Activated CD4-positive, alpha-beta T cell treated with anti-CD3 and anti-CD28 coated beads, Interleukin-2, amount 10 ng/mL, durations not matched to agents 7 days and 5 days (primary cell): ENCODE results near the gene ONECUT1. TPM values are rescaled to one million over a fixed set of nuclear protein-coding genes. Genes with fewer than 3 reads are reported as not detected.
A peak's percentile ranks its signal among the peaks of the same experiment; 100 is the strongest.

Experiments used
- CTCF ChIA-PET: fragments of 350-600 bp; sonication (Branson Sonifier 250); formaldehyde crosslinking; loops from one replicate; lab custom pipeline; 2021; ENCODE audit warnings: antibody characterized with exemption; lab: Charles Lee
- POLR2A ChIA-PET: fragments of 350-600 bp; sonication (Branson Sonifier 250); formaldehyde crosslinking; loops from one replicate; lab custom pipeline; 2021; ENCODE audit warnings: antibody characterized with exemption; lab: Charles Lee
- DNase-seq: peaks from one replicate; pipeline ENCODE4 v3.0.0-alpha.2; 2020
- H3K27ac Mint-ChIP-seq: one replicate; pipeline ENCODE4 v1.8.0; 2021; ENCODE audit warnings: mild to moderate bottlenecking, moderate library complexity, mixed read lengths
- H3K27me3 Mint-ChIP-seq: one replicate; pipeline ENCODE4 v1.8.0; 2021; ENCODE audit warnings: mixed read lengths
- H3K36me3 Mint-ChIP-seq: one replicate; pipeline ENCODE4 v1.8.0; 2021; ENCODE audit warnings: low read depth, mixed read lengths
- H3K4me1 Mint-ChIP-seq: one replicate; pipeline ENCODE4 v1.8.0; 2021; ENCODE audit warnings: mixed read lengths
- H3K4me3 Mint-ChIP-seq: one replicate; pipeline ENCODE4 v1.8.0; 2021; ENCODE audit warnings: mild to moderate bottlenecking, moderate library complexity, mixed read lengths
- H3K9me3 Mint-ChIP-seq: one replicate; pipeline ENCODE4 v1.8.0; 2021; ENCODE audit warnings: mixed read lengths
- total RNA-seq, 2 experiments: library from RNA; stranded (reverse); gene quantifications; one replicate each; pipeline ENCODE4 v1.2.3, GENCODE V29; 2021

The ONECUT1 gene
- total RNA-seq, 2 experiments from 2014 or later, result not detected

- Mint-ChIP-seq H3K4me3 (no peak overlapping the region), H3K36me3 (peaks cover 2% of the 10 kb centered on the region), H3K9me3 (no peaks in the 10 kb centered on the region), H3K27ac (no peak overlapping the region), H3K4me1 (peaks cover 21% of the 10 kb centered on the region), H3K27me3 (peaks cover 85% of the 10 kb centered on the region)
- POLR2A ChIA-PET, result no interaction called here
- CTCF ChIA-PET, result interaction anchor here (0.8 kb wide), 1 partner anchor 11 kb away, joined by 3 read pairs; no protein-coding TSS in a partner anchor
- DNase-seq, result no peak
Observed at GRCh38 chr15:52803108-52803466, 13.0 kb upstream of the ONECUT1 start.

- no peak overlapping the region for H3K27ac Mint-ChIP-seq
- no peak overlapping the region for H3K4me3 Mint-ChIP-seq
- POLR2A ChIA-PET, result no interaction called here
- H3K4me1 Mint-ChIP-seq, result peaks cover 24% of the 10 kb centered on the region
- DNase-seq, result no peak
- peaks cover 2% of the 10 kb centered on the region for H3K36me3 Mint-ChIP-seq
- no peaks in the 10 kb centered on the region for H3K9me3 Mint-ChIP-seq
- CTCF ChIA-PET, result interaction anchor here (0.8 kb wide), 1 partner anchor 10 kb away, joined by 3 read pairs; no protein-coding TSS in a partner anchor
- H3K27me3 Mint-ChIP-seq, result peaks cover 85% of the 10 kb centered on the region
Observed at GRCh38 chr15:52802110-52802509, 12.0 kb upstream of the ONECUT1 start.

DNA sequence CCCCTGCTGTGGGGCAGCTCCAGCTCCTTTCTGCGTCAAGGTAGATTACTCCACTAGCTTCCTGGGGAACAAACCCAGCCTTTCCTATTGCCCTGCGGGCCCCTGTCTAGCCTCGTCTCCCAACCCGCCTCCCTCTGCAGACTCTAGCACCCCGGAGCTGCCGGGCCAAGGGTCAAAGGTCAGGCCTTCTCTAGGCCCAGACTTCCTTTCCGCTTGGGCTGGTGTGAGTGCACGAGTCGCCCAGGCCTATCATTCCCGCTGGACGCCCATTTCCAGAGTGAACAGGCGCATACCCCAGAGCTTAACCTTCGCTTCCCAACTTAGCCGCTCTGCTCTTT, 11.6 kb upstream of the ONECUT1 start:
- H3K4me1 Mint-ChIP-seq, result peaks cover 27% of the 10 kb centered on the region
- no peak overlapping the region for H3K4me3 Mint-ChIP-seq
- peaks cover 2% of the 10 kb centered on the region for H3K36me3 Mint-ChIP-seq
- no peak overlapping the region for H3K27ac Mint-ChIP-seq
- CTCF ChIA-PET, result no interaction called here
- peaks cover 3% of the 10 kb centered on the region for H3K9me3 Mint-ChIP-seq
- DNase-seq, result no peak
- POLR2A ChIA-PET, result no interaction called here
- H3K27me3 Mint-ChIP-seq, result peaks cover 85% of the 10 kb centered on the region

- Mint-ChIP-seq H3K27ac (peak overlapping the region; percentile 62), H3K27me3 (peaks cover 86% of the 10 kb centered on the region), H3K36me3 (peaks cover 2% of the 10 kb centered on the region), H3K4me3 (no peak overlapping the region), H3K9me3 (peaks cover 4% of the 10 kb centered on the region), H3K4me1 (peaks cover 27% of the 10 kb centered on the region)
- CTCF ChIA-PET, result no interaction called here
- POLR2A ChIA-PET, result no interaction called here
- no peak for DNase-seq
Observed at GRCh38 chr15:52800828-52801747, 11.0 kb upstream of the ONECUT1 start.

DNA sequence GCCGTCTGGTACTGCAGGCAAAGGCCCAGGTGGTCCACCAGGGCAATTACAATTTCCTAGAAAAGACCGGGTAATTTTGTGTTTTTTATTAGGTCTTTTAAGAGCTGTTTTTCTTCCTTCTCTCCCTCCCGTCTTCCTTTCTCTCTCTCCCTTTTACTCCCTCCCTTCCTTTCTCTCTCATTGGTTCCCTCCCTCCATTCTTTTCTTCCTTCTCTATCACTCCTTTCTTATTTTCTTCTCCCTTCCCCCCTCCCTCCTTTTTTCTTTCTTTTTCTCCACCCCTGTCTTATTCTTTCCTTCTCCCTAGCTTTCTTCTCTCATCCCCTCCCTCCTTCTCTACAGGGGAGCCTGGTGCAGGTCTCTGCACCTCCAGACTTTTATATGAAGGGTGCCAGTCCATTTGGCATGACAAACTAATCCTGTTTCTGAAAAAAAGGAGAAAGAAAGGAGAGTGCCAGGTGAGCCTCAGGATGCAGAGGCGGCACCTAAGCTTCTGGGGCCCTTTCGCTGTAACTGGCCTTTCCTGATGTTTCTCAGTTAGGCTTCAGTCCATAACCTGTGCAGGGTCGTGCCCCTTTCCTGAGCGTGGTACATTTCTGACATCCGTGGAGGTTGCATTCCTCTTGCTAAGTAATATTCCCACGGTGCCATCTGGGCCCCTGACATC, 9.1 kb upstream of the ONECUT1 start:
- Mint-ChIP-seq H3K27me3 (peaks cover 95% of the 10 kb centered on the region), H3K4me1 (peaks cover 23% of the 10 kb centered on the region), H3K9me3 (peaks cover 4% of the 10 kb centered on the region), H3K27ac (peak overlapping the region; percentile 62), H3K4me3 (no peak overlapping the region), H3K36me3 (peaks cover 6% of the 10 kb centered on the region)
- ChIA-PET CTCF (no interaction called here), POLR2A (no interaction called here)
- no peak for DNase-seq

- DNase-seq, result no peak
- Mint-ChIP-seq H3K4me1 (peaks cover 20% of the 10 kb centered on the region), H3K27ac (peak overlapping the region; percentile 62), H3K9me3 (peaks cover 4% of the 10 kb centered on the region), H3K4me3 (no peak overlapping the region), H3K27me3 (peaks cover 97% of the 10 kb centered on the region), H3K36me3 (peaks cover 6% of the 10 kb centered on the region)
- CTCF ChIA-PET, result no interaction called here
- POLR2A ChIA-PET, result no interaction called here
Observed at GRCh38 chr15:52798529-52799101, 8.5 kb upstream of the ONECUT1 start.

GRCh38 chr15:52797625-52798501, 7.7 kb upstream of the ONECUT1 start:
- peaks cover 4% of the 10 kb centered on the region for H3K9me3 Mint-ChIP-seq
- ChIA-PET CTCF (interaction anchor here (0.7 kb wide), 1 partner anchor 15 kb away, joined by 3 read pairs; no protein-coding TSS in a partner anchor), POLR2A (no interaction called here)
- H3K4me3 Mint-ChIP-seq, result no peak overlapping the region
- peak overlapping the region; percentile 60 for H3K27ac Mint-ChIP-seq
- DNase-seq, result no peak
- peaks cover 97% of the 10 kb centered on the region for H3K27me3 Mint-ChIP-seq
- H3K4me1 Mint-ChIP-seq, result peaks cover 16% of the 10 kb centered on the region
- H3K36me3 Mint-ChIP-seq, result peaks cover 6% of the 10 kb centered on the region

DNA sequence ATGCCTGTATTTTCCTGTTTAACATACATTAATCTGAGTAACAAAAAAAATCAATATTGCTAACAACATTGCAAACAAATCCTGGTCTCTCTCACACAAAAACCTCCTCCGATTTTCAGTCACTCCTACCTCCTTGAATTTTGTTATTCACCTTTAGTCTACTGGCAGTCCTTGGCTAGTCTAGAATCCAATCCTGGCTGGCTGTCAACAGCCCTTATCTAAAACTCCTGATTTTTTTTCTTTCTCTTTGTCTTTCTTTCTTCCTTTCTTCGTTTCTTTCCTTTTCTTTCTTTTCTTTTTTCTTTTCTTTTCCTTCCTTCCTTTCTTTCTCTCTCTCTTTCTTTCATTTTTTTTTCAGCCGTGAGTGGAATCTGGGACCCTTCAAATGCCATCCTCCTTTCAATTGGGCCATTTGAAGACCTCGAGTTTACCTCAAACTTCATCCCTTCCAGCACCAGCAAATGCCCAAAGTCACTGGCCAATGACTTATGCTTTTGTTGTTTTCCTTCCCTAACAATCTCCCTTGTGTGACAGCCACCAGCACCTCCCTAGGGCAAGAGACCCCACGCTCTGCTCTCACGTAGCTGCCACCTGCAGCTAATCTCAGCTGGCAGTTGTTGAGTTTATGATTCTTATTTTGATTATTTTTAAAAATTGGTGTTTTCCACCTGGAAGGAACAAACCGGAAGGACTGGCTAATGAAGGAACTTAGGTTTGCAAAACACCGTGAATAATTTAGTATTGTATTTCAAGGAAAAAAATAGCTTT, 6.8 kb upstream of the ONECUT1 start:
- H3K27ac Mint-ChIP-seq, result no peak overlapping the region
- DNase-seq, result no peak
- H3K4me1 Mint-ChIP-seq, result peaks cover 14% of the 10 kb centered on the region
- ChIA-PET POLR2A (no interaction called here), CTCF (interaction anchor here (0.7 kb wide), 1 partner anchor 14 kb away, joined by 3 read pairs; no protein-coding TSS in a partner anchor)
- H3K9me3 Mint-ChIP-seq, result peaks cover 4% of the 10 kb centered on the region
- H3K36me3 Mint-ChIP-seq, result peaks cover 6% of the 10 kb centered on the region
- H3K27me3 Mint-ChIP-seq, result peaks cover 96% of the 10 kb centered on the region
- no peak overlapping the region for H3K4me3 Mint-ChIP-seq

DNA sequence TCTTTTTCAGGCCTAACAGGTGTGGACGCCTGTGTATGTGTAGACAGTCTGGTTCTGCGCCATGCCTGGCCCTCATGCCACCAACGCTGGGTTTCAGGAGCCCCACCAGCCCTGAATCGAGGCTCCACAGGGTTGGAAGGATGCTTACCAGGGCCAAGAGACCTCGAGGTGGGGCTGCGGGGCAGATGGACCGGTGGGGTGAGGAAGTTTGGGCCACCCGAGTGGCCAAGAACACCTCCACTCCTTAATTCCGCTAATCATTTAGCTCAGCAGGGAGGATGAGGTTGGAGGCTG, 6.0 kb upstream of the ONECUT1 start:
- Mint-ChIP-seq H3K4me1 (peaks cover 14% of the 10 kb centered on the region), H3K36me3 (peaks cover 6% of the 10 kb centered on the region), H3K9me3 (peaks cover 4% of the 10 kb centered on the region), H3K27ac (no peak overlapping the region), H3K27me3 (peaks cover 96% of the 10 kb centered on the region), H3K4me3 (no peak overlapping the region)
- CTCF ChIA-PET, result no interaction called here
- no peak for DNase-seq
- POLR2A ChIA-PET, result no interaction called here

- ChIA-PET POLR2A (no interaction called here), CTCF (no interaction called here)
- DNase-seq, result no peak
- Mint-ChIP-seq H3K9me3 (peaks cover 4% of the 10 kb centered on the region), H3K27ac (peak overlapping the region; percentile 81), H3K4me3 (no peak overlapping the region), H3K36me3 (peaks cover 4% of the 10 kb centered on the region), H3K4me1 (peaks cover 11% of the 10 kb centered on the region), H3K27me3 (peaks cover 96% of the 10 kb centered on the region)
Observed at GRCh38 chr15:52795464-52796227, 5.5 kb upstream of the ONECUT1 start.

- DNase-seq, result no peak
- Mint-ChIP-seq H3K4me3 (no peak overlapping the region), H3K27me3 (peaks cover 93% of the 10 kb centered on the region), H3K36me3 (peaks cover 4% of the 10 kb centered on the region), H3K9me3 (peaks cover 4% of the 10 kb centered on the region), H3K4me1 (peaks cover 11% of the 10 kb centered on the region), H3K27ac (peak overlapping the region; percentile 81)
- POLR2A ChIA-PET, result no interaction called here
- CTCF ChIA-PET, result no interaction called here
Observed at GRCh38 chr15:52794665-52795463, 4.7 kb upstream of the ONECUT1 start.
